Urothelium cell line (cell line): ENCODE measurements around the gene RAB3B.
"Not testable (repeated sequence)": the region's sequence is repeated elsewhere in the genome, so short reads cannot be mapped to it uniquely, and the experiment has no call there.

Experiments
- DNase-seq: peaks from one replicate; pipeline ENCODE4 v3.0.0; 2011; ENCODE audit warnings: low spot score, mixed read lengths
- FAIRE-seq: peaks from 2 replicates; lab custom pipeline; 2011; peaks lifted over from hg19 to GRCh38; lab: Jason Lieb, UNC

The RAB3B gene

GRCh38 chr1:51990478-51990965 lies at the start of gene RAB3B:
TSS of gene RAB3B (minus strand) at chr1:51990700. CDS start at chr1:51977117, 13,583 bp downstream.
- FAIRE-seq (no peak), DNase-seq (peak; percentile 95)

GRCh38 chr1:52037909-52038308 lies 47.4 kb upstream of the RAB3B start:
- FAIRE-seq = no peak
- DNase-seq = no peak

- DNase-seq (no peak), FAIRE-seq (no peak)
Observed at GRCh38 chr1:52037402-52037814, 46.9 kb upstream of the RAB3B start.

- FAIRE-seq = no peak
- no peak for DNase-seq
Observed at GRCh38 chr1:52034050-52034384, 43.5 kb upstream of the RAB3B start.

- peak; percentile 91 for DNase-seq
- no peak for FAIRE-seq
Observed at GRCh38 chr1:52033190-52034049, 42.9 kb upstream of the RAB3B start, which contains the start of gene KTI12. TSS of gene KTI12 (minus strand) at chr1:52033810. CDS start at chr1:52033761, 49 bp downstream.

GRCh38 chr1:52032785-52033131 lies 42.3 kb upstream of the RAB3B start:
- DNase-seq = peak; percentile 26
- no peak for FAIRE-seq

GRCh38 chr1:52032124-52032784 lies 41.8 kb upstream of the RAB3B start:
- FAIRE-seq (no peak), DNase-seq (no peak)

GRCh38 chr1:52028839-52029238 lies 38.3 kb upstream of the RAB3B start:
- not testable (repeated sequence) for DNase-seq, FAIRE-seq

GRCh38 chr1:52028328-52028727 lies 37.8 kb upstream of the RAB3B start:
- no peak for DNase-seq
- FAIRE-seq = no peak

- FAIRE-seq (no peak), DNase-seq (no peak)
Observed at GRCh38 chr1:52026278-52026677, 35.8 kb upstream of the RAB3B start.

GRCh38 chr1:52022133-52022532 lies 31.6 kb upstream of the RAB3B start:
- no peak for DNase-seq
- FAIRE-seq = no peak

GRCh38 chr1:52008071-52008809 lies 17.7 kb upstream of the RAB3B start:
- DNase-seq = no peak
- no peak for FAIRE-seq

- FAIRE-seq (no peak), DNase-seq (no peak)
Observed at GRCh38 chr1:52007215-52008002, 16.9 kb upstream of the RAB3B start.

GRCh38 chr1:52006081-52006553 lies 15.6 kb upstream of the RAB3B start:
- not testable (repeated sequence) for DNase-seq, FAIRE-seq

- not testable (repeated sequence) for FAIRE-seq, DNase-seq
Observed at GRCh38 chr1:52005548-52005947, 15.0 kb upstream of the RAB3B start.

- FAIRE-seq = no peak
Observed at GRCh38 chr1:52003877-52004276, 13.4 kb upstream of the RAB3B start.

GRCh38 chr1:52002038-52002917 lies 11.8 kb upstream of the RAB3B start:
- peak; percentile 79 for FAIRE-seq

More at GRCh38 chr1:52003877-52004276, 13.4 kb upstream of the RAB3B start:
- no peak for DNase-seq

GRCh38 chr1:51998701-51999100 lies 8.2 kb upstream of the RAB3B start:
- FAIRE-seq (no peak), DNase-seq (no peak)

More at GRCh38 chr1:52002038-52002917, 11.8 kb upstream of the RAB3B start:
- DNase-seq = peak; percentile 85

GRCh38 chr1:51997974-51998382 lies 7.5 kb upstream of the RAB3B start:
- FAIRE-seq = no peak
- DNase-seq = no peak
